Measurements from ENCODE around the gene AGAP1. TPM values are rescaled to one million over a fixed set of nuclear protein-coding genes. Genes with fewer than 3 reads are reported as not detected.

The AGAP1 gene
- total RNA-seq, 1 donor = 18.5 TPM

- Histone ChIP-seq H3K36me3 (ENCODE audit: insufficient read depth, low read length) (no peaks in the 10 kb centered on the region), H3K27ac (ENCODE audit: low read depth, low read length) (no peak overlapping the region), H4K20me1 (ENCODE audit: insufficient read depth, low read length) (peaks cover 2% of the 10 kb centered on the region), H3K79me2 (ENCODE audit: insufficient read depth, low read length) (no peaks in the 10 kb centered on the region), H3K27me3 (ENCODE audit: insufficient read depth, low read length) (no peaks in the 10 kb centered on the region), H2AFZ (ENCODE audit: low read length) (no peak overlapping the region), H3K9me3 (ENCODE audit: low read depth, low read length) (no peaks in the 10 kb centered on the region), H3K4me2 (ENCODE audit: insufficient read depth, low read length) (no peak overlapping the region), H3K4me3 (ENCODE audit: insufficient read depth, low read length) (no peak overlapping the region), H3K4me1 (ENCODE audit: insufficient read depth, low read length) (no peaks in the 10 kb centered on the region)
- no peak for TF ChIP-seq CTCF (IDR thresholded peaks at IDR 0.05; ENCODE audit: extremely low read depth, low read depth, low read length)
- DNase-seq (ENCODE audit: insufficient read length, low spot score, missing footprints) = no peak
Observed at GRCh38 chr2:236117861-236118269, 624.0 kb downstream of the AGAP1 start.

- no peak for DNase-seq (ENCODE audit: insufficient read length, low spot score, missing footprints)
Observed at GRCh38 chr2:236119003-236119402, 625.2 kb downstream of the AGAP1 start.

GRCh38 chr2:236119476-236119875, 625.6 kb downstream of the AGAP1 start:
- H3K27me3 ChIP-seq (ENCODE audit: insufficient read depth, low read length) = no peaks in the 10 kb centered on the region
- no peaks in the 10 kb centered on the region for H3K36me3 ChIP-seq (ENCODE audit: insufficient read depth, low read length)
- no peak overlapping the region for H3K27ac ChIP-seq (ENCODE audit: low read depth, low read length)
- no peak overlapping the region for H2AFZ ChIP-seq (ENCODE audit: low read length)
- H3K4me3 ChIP-seq (ENCODE audit: insufficient read depth, low read length) = no peak overlapping the region
- no peaks in the 10 kb centered on the region for H3K79me2 ChIP-seq (ENCODE audit: insufficient read depth, low read length)
- H3K9me3 ChIP-seq (ENCODE audit: low read depth, low read length) = no peaks in the 10 kb centered on the region
- no peaks in the 10 kb centered on the region for H3K4me1 ChIP-seq (ENCODE audit: insufficient read depth, low read length)
- no peak for TF ChIP-seq CTCF (IDR thresholded peaks at IDR 0.05; ENCODE audit: extremely low read depth, low read depth, low read length)
- no peak for DNase-seq (ENCODE audit: insufficient read length, low spot score, missing footprints)
- no peaks in the 10 kb centered on the region for H4K20me1 ChIP-seq (ENCODE audit: insufficient read depth, low read length)
- no peak overlapping the region for H3K4me2 ChIP-seq (ENCODE audit: insufficient read depth, low read length)

More at GRCh38 chr2:236119003-236119402, 625.2 kb downstream of the AGAP1 start:
- no peaks in the 10 kb centered on the region for H3K9me3 ChIP-seq (ENCODE audit: low read depth, low read length)
- no peaks in the 10 kb centered on the region for H3K36me3 ChIP-seq (ENCODE audit: insufficient read depth, low read length)
- no peaks in the 10 kb centered on the region for H3K79me2 ChIP-seq (ENCODE audit: insufficient read depth, low read length)
- H3K27me3 ChIP-seq (ENCODE audit: insufficient read depth, low read length) = no peaks in the 10 kb centered on the region
- no peak for TF ChIP-seq CTCF (IDR thresholded peaks at IDR 0.05; ENCODE audit: extremely low read depth, low read depth, low read length)
- H3K4me2 ChIP-seq (ENCODE audit: insufficient read depth, low read length) = no peak overlapping the region
- H2AFZ ChIP-seq (ENCODE audit: low read length) = no peak overlapping the region
- no peak overlapping the region for H3K4me3 ChIP-seq (ENCODE audit: insufficient read depth, low read length)
- H3K4me1 ChIP-seq (ENCODE audit: insufficient read depth, low read length) = no peaks in the 10 kb centered on the region
- no peaks in the 10 kb centered on the region for H4K20me1 ChIP-seq (ENCODE audit: insufficient read depth, low read length)
- no peak overlapping the region for H3K27ac ChIP-seq (ENCODE audit: low read depth, low read length)

- no peak for DNase-seq (ENCODE audit: insufficient read length, low spot score, missing footprints)
- no peaks in the 10 kb centered on the region for H3K79me2 ChIP-seq (ENCODE audit: insufficient read depth, low read length)
- no peaks in the 10 kb centered on the region for H3K9me3 ChIP-seq (ENCODE audit: low read depth, low read length)
Observed at GRCh38 chr2:236120141-236120601, 626.3 kb downstream of the AGAP1 start.

More at GRCh38 chr2:236120141-236120601, 626.3 kb downstream of the AGAP1 start:
- Histone ChIP-seq H2AFZ (ENCODE audit: low read length) (no peak overlapping the region), H3K4me1 (ENCODE audit: insufficient read depth, low read length) (no peaks in the 10 kb centered on the region), H4K20me1 (ENCODE audit: insufficient read depth, low read length) (no peaks in the 10 kb centered on the region), H3K36me3 (ENCODE audit: insufficient read depth, low read length) (no peaks in the 10 kb centered on the region), H3K4me2 (ENCODE audit: insufficient read depth, low read length) (no peak overlapping the region), H3K27me3 (ENCODE audit: insufficient read depth, low read length) (no peaks in the 10 kb centered on the region), H3K27ac (ENCODE audit: low read depth, low read length) (no peak overlapping the region), H3K4me3 (ENCODE audit: insufficient read depth, low read length) (no peak overlapping the region)
- TF ChIP-seq CTCF (IDR thresholded peaks at IDR 0.05; ENCODE audit: extremely low read depth, low read depth, low read length) = no peak
